Measurements from ENCODE around the gene ANKRD23.

- TF ChIP-seq CTCF (IDR thresholded peaks at IDR 0.05; ENCODE audit: low read length): no peak
- TF ChIP-seq EZH2phosphoT487 (IDR thresholded peaks at IDR 0.05; ENCODE audit: low read length): no peak
Measured at GRCh38 chr2:96891591-96892333, 47.9 kb upstream of the ANKRD23 start.
